ENCODE measurements around the gene NEIL3.
"Not testable (repeated sequence)": the region's sequence is repeated elsewhere in the genome, so short reads cannot be mapped to it uniquely, and the experiment has no call there.

Gene NEIL3

DNA sequence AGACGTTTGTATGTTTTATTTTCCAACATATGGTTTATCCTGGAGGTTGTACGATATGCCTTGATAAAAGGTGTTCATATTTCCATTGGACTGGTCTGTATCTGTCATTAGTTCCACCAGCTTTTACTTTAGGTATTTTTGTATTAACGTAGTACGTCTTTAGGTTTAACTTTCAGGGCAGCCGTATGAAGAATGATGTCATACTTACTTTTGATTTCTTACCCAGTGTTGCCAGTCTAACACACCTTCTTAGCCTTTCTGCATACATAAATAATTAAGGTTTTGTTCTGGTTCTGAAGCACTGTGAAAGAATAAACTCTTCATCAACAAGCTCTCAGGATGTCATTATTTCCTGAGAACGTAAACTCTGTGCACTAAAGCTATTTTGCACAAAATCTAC, 18.9 kb upstream of the NEIL3 start:
- H3K36me3 ChIP-seq (ENCODE audit: insufficient read depth, low read length), result no peaks in the 10 kb centered on the region
- H3K4me3 ChIP-seq, result no peak overlapping the region
- no peak overlapping the region for H3K9ac ChIP-seq (ENCODE audit: insufficient read length)
- no peak overlapping the region for H3K27ac ChIP-seq
- no peak for TF ChIP-seq EZH2 (IDR thresholded peaks at IDR 0.05)
- TF ChIP-seq FOXP2 (optimal IDR thresholded peaks at IDR 0.05; ENCODE audit: control extremely low read depth, extremely low read length, insufficient read depth), result no peak
- DNase-seq (ENCODE audit: low read depth, low spot score), result no peak
- H3K9me3 ChIP-seq (ENCODE audit: low read depth, low read length), result no peaks in the 10 kb centered on the region

DNA sequence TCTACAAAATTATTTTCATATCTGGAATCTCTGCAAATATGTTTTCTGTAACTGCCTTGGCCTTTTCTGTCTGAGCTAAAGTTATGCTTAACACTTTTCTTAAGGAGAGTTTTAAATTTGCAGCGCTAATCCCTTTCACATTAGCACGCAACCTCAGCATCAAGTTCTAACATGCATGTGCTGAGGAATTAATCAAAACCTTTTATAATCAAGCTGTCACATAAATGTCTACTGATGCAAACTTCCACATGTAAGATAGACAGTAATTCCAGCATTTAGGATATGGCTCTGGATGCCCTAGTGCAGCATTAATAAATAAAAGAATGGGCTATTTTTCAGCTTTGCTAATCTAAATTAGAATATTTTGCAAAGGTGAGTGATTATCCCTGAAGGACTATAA, 17.5 kb upstream of the NEIL3 start:
- H3K9me3 ChIP-seq (ENCODE audit: low read depth, low read length), result no peaks in the 10 kb centered on the region
- H3K9ac ChIP-seq (ENCODE audit: insufficient read length), result no peak overlapping the region
- H3K4me3 ChIP-seq, result no peak overlapping the region
- no peak for TF ChIP-seq POLR2AphosphoS5 (IDR thresholded peaks at IDR 0.05; ENCODE audit: borderline replicate concordance, low read depth, low read length)
- TF ChIP-seq EZH2 (IDR thresholded peaks at IDR 0.05), result no peak
- TF ChIP-seq FOXP2 (optimal IDR thresholded peaks at IDR 0.05; ENCODE audit: control extremely low read depth, extremely low read length, insufficient read depth), result no peak
- no peaks in the 10 kb centered on the region for H3K36me3 ChIP-seq (ENCODE audit: insufficient read depth, low read length)
- no peak for DNase-seq (ENCODE audit: low read depth, low spot score)
- H3K27ac ChIP-seq, result no peak overlapping the region

DNA sequence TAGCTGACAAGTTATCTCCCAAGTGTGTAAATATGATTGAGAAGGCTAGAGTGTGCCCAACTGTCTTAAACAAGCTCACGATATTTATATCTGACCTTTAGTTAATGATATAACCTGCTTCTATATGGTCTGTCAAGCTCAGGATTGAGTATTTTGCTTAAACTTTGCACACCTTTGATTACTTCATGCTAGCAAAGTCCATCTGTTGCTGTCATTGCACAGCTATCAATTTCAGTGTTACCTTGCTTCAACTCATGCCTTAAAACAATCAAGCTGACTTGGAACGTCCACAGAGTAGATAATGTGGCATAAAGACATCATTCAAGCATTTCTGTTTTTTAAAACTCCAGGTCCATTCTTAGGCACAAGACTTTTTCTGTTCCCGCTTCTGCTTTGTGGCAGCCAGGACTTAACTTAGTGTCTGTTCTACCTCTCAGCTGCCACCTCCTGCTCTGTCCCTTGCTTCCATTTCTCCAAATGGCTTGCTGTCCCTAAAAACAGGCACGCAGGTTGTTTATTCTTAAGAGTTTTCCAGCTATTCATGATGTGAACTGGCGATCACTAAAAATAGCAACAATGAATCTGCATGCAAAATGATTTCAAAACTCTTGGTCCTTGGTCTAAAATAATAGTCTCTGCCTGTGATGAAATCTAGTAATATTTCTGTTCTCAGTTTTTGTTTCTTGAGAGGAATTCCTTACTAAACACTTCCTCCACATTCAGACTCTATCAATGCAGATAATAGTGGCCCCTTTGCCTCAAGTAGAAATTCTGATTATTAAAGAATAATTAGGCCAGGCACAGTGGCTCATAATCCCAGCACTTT, 16.3 kb upstream of the NEIL3 start:
- Histone ChIP-seq H3K27ac (no peak overlapping the region), H3K4me3 (no peak overlapping the region), H3K36me3 (ENCODE audit: insufficient read depth, low read length) (no peaks in the 10 kb centered on the region), H3K9me3 (ENCODE audit: low read depth, low read length) (peaks cover 6% of the 10 kb centered on the region; the same call in 1 of the 2 replicates), H3K9ac (ENCODE audit: insufficient read length) (no peak overlapping the region)
- TF ChIP-seq POLR2AphosphoS5 (IDR thresholded peaks at IDR 0.05; ENCODE audit: borderline replicate concordance, low read depth, low read length) (no peak), EZH2 (IDR thresholded peaks at IDR 0.05) (no peak), FOXP2 (optimal IDR thresholded peaks at IDR 0.05; ENCODE audit: control extremely low read depth, extremely low read length, insufficient read depth) (no peak)
- no peak for DNase-seq (ENCODE audit: low read depth, low spot score)

- no peak for DNase-seq (ENCODE audit: low read depth, low spot score)
- H3K27ac ChIP-seq, result no peak overlapping the region
- no peak overlapping the region for H3K4me3 ChIP-seq
- H3K9ac ChIP-seq (ENCODE audit: insufficient read length), result no peak overlapping the region
- H3K36me3 ChIP-seq (ENCODE audit: insufficient read depth, low read length), result no peaks in the 10 kb centered on the region
- TF ChIP-seq FOXP2 (optimal IDR thresholded peaks at IDR 0.05; ENCODE audit: control extremely low read depth, extremely low read length, insufficient read depth) (no peak), EZH2 (IDR thresholded peaks at IDR 0.05) (no peak), POLR2AphosphoS5 (IDR thresholded peaks at IDR 0.05; ENCODE audit: borderline replicate concordance, low read depth, low read length) (no peak)
- H3K9me3 ChIP-seq (ENCODE audit: low read depth, low read length), result peaks cover 6% of the 10 kb centered on the region; the same call in 1 of the 2 replicates
Observed at GRCh38 chr4:177297785-177298391, 11.8 kb upstream of the NEIL3 start.

- Histone ChIP-seq H3K4me3 (no peak overlapping the region), H3K9me3 (ENCODE audit: low read depth, low read length) (peaks cover 6% of the 10 kb centered on the region; the same call in 1 of the 2 replicates), H3K36me3 (ENCODE audit: insufficient read depth, low read length) (no peaks in the 10 kb centered on the region), H3K9ac (ENCODE audit: insufficient read length) (no peak overlapping the region), H3K27ac (no peak overlapping the region)
- DNase-seq (ENCODE audit: low read depth, low spot score), result no peak
- TF ChIP-seq EZH2 (IDR thresholded peaks at IDR 0.05) (no peak), FOXP2 (optimal IDR thresholded peaks at IDR 0.05; ENCODE audit: control extremely low read depth, extremely low read length, insufficient read depth) (no peak), POLR2AphosphoS5 (IDR thresholded peaks at IDR 0.05; ENCODE audit: borderline replicate concordance, low read depth, low read length) (no peak)
Observed at GRCh38 chr4:177301126-177301639, 8.5 kb upstream of the NEIL3 start.

GRCh38 chr4:177302371-177303100, 7.1 kb upstream of the NEIL3 start:
- Histone ChIP-seq H3K4me3 (no peak overlapping the region), H3K27ac (no peak overlapping the region), H3K9ac (ENCODE audit: insufficient read length) (no peak overlapping the region), H3K9me3 (ENCODE audit: low read depth, low read length) (peaks cover 6% of the 10 kb centered on the region; the same call in 1 of the 2 replicates), H3K36me3 (ENCODE audit: insufficient read depth, low read length) (no peaks in the 10 kb centered on the region)
- TF ChIP-seq FOXP2 (optimal IDR thresholded peaks at IDR 0.05; ENCODE audit: control extremely low read depth, extremely low read length, insufficient read depth) (no peak), POLR2AphosphoS5 (IDR thresholded peaks at IDR 0.05; ENCODE audit: borderline replicate concordance, low read depth, low read length) (no peak), EZH2 (IDR thresholded peaks at IDR 0.05) (no peak)
- DNase-seq (ENCODE audit: low read depth, low spot score), result no peak

DNA sequence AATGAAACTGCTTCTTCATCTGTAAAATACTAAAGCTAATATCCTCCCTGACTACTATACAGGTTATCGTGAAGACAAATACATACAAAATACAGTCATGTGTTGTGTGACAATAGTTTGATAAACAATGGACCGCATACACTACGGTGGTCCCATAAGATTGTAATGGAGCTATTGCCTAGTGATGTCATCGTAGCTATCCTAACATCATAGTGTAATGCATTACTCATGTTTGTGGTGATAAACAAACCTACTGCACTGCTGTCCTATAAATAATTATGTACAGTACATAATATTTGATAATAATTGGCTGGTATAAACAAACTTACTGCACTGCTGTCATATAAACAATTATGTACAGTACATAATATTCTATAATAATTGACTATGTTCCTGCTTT, 5.6 kb upstream of the NEIL3 start:
- H3K4me3 ChIP-seq, result no peak overlapping the region
- H3K36me3 ChIP-seq (ENCODE audit: insufficient read depth, low read length), result no peaks in the 10 kb centered on the region
- H3K27ac ChIP-seq, result no peak overlapping the region
- H3K9ac ChIP-seq (ENCODE audit: insufficient read length), result no peak overlapping the region
- TF ChIP-seq FOXP2 (optimal IDR thresholded peaks at IDR 0.05; ENCODE audit: control extremely low read depth, extremely low read length, insufficient read depth), result no peak
- TF ChIP-seq EZH2 (IDR thresholded peaks at IDR 0.05), result no peak
- TF ChIP-seq POLR2AphosphoS5 (IDR thresholded peaks at IDR 0.05; ENCODE audit: borderline replicate concordance, low read depth, low read length), result no peak
- no peaks in the 10 kb centered on the region for H3K9me3 ChIP-seq (ENCODE audit: low read depth, low read length)
- no peak for DNase-seq (ENCODE audit: low read depth, low spot score)

GRCh38 chr4:177304864-177305263, 4.8 kb upstream of the NEIL3 start:
- not testable (repeated sequence) for H3K9ac ChIP-seq (ENCODE audit: insufficient read length); DNase-seq (ENCODE audit: low read depth, low spot score); H3K4me3 ChIP-seq; H3K36me3 ChIP-seq (ENCODE audit: insufficient read depth, low read length); H3K9me3 ChIP-seq (ENCODE audit: low read depth, low read length); H3K27ac ChIP-seq

Data from SK-N-MC (cell line).